ENCODE data around the gene INSIG1. TPM values are rescaled to one million over a fixed set of nuclear protein-coding genes. Genes with fewer than 3 reads are reported as not detected.

The INSIG1 gene
- total RNA-seq, 1 donor from 2014 or later, result 52.3 TPM

DNA sequence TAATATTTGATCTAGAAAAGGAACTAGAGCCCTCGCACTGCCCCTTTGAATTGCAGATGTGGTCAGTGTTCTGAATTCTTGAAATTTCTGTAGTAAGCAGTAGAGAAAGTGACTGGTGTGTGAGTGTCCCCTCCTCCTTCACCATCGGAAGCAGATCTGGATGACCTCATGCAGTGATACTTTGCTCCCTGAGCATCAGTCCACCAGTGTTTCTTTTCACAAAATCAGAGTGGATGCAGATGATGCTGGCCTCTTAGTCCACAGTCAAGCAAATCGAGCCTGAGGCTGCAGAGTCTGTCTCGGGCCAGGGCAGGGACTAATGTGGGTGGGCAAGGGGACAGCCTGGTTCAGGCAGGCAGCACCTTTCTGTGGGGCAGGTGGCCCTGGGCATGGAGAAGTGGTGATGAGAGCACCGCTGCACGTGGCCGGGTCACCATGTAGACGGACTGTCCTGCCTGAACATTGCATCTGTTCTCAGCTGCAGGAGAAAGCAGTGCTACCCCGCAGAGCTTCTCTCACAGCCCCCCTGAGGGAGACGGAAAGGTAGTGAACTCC lies 5.4 kb downstream of the INSIG1 start:
- DNase-seq, result no peak

DNA sequence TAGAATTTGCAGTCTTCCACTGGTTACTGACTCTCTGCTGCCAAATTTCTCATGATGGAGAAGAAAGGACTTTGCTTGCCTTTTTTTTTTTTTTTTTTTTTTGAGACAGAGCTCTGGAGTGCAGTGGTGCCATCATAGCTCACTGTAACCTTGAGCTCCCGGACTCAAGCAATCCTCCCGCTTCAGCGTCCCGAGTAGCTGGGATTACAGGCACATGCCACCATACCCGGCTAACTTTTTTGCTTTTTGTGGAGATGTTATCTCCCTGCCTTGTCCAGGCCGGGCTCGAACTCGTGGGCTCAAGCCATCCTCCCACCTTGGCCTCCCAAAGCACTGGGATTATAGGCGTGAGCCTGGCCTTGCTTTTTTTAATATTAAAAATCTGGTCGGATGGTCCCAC lies 6.2 kb downstream of the INSIG1 start:
- no peak for DNase-seq

GRCh38 chr7:155305231-155305904 lies 7.7 kb downstream of the INSIG1 start:
- DNase-seq, result no peak

DNA sequence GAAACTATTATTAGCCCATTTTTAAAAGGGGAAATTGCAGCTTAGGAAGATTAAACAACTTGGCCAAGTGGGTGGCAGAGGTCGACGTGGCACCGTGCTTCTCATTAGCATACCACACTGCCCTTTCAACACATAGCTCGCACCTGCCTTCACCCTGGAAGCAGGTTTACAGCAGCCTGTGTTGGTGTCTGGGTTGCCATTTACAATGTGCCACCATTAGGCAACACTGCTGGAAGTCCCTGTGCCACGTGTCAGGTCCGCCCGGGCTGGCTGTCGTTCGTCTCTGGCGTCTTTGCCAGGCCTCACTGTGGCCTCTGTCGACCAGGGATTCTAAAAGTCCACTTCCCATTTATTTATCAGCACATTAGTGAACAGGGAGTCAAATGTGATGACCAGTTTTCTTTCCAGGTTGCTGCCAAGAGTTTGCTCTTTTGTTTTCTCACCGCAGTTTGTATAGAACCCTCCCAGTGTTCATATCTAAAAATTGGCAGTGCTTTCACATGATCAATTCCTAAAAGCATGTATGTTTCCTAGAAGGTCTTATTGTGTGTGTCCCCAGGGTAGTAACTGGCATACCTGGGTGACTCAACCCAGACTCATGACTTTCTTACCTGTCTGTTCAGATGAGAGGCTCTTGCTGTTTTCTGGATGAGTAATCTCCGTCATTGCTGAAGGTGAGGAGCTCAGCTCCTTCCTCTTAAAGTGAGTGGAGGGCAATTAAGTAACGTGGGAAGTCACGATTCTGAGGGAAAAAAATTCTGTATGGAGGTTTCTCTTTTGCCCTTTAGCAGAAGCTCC lies 9.2 kb downstream of the INSIG1 start:
- DNase-seq, result no peak

GRCh38 chr7:155308330-155309020 lies 10.8 kb downstream of the INSIG1 start:
- DNase-seq, result no peak

- no peak for DNase-seq
Measured at GRCh38 chr7:155309021-155309338, 11.3 kb downstream of the INSIG1 start.

DNA sequence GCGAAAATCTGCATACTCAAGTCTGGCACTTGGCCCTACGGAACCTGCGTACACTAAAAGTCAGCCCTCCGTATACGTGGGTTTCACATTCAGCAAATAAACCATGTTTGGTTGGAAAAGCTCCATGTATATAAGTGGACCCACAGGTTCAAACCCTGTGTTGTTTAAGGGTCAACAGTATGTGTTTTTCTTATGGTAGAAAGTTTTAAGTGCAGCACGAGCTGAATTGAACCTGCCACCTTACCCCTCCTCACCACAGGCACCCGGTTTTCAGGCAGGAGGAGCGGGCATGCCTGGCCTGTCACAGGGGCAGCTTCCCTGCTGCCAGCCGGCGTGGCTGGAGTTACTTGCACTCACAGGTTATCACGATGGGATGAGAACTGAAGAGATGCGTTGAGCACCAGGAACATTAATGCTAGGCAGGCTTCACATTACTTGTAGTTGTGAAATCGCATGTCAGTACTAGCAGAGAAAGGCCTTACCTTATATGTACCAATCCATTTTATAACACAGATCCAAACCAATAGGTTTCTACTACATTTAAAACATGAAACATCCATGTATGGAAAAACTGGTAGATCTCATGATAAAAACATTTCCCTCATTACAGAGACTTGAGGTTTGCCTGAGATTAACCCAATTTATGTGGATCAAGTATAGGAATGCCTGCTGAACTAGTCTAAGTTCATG lies 12.9 kb downstream of the INSIG1 start:
- DNase-seq, result no peak

DNA sequence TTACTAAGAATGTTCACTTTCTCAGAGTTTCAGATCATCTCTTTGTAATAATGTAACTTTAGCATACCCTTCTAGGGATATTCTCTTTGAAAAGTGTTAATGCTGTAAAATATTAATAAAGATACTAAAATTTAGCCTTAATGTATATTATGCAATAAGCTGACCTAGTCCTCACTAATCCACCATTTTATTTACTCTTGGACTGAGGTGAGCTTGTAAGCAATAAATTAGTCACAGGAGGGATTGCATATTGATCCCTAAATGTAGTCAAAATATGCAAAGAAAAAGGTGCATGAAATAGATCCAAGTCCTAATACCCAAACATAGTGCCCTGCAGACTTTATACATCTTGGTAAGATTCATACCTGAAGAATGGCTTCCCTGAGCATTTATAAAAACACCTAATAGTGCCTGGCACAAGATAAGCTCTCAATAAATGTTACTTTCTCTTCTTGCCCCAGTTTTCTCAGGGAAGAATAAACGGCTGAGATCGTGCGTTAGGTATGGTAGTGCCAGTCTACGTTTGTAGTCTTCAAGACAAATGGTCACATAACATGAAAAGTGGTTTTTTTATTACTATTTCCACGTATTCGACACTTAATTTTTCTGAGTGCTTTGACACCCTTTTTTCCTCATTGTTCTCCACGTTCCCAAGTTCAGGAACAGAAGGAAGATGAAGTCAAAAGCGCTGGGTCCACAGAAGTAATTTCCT lies 14.3 kb downstream of the INSIG1 start:
- no peak for DNase-seq

GRCh38 chr7:155312633-155313032 lies 15.0 kb downstream of the INSIG1 start:
- no peak for DNase-seq

GRCh38 chr7:155313096-155313495 lies 15.4 kb downstream of the INSIG1 start:
- DNase-seq, result no peak

DNA sequence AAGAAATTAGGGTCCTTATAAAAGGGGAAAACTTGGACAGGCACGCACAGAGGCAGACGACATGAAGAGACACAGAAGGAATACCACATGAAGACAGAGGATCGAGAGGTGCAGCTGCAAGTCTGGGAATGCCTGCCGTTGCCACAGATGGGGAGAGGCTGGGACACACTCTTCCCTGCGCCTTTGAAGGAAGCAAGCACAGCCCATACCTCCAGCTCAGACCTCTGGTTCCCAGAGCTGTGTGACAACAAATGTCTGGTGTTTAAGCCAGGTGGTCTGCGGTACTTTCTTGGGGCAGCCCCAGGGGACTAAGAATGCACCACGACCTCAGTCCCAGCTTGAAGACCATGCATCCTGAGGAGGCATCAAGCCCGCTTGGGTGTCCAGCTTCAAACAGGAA lies 18.3 kb downstream of the INSIG1 start:
- no peak for DNase-seq

GRCh38 chr7:155316427-155317113 lies 18.9 kb downstream of the INSIG1 start:
- no peak for DNase-seq

GRCh38 chr7:155317114-155317434 lies 19.4 kb downstream of the INSIG1 start:
- DNase-seq, result no peak

- no peak for DNase-seq
Measured at GRCh38 chr7:155318245-155318644, 20.6 kb downstream of the INSIG1 start.

- no peak for DNase-seq
Measured at GRCh38 chr7:155322530-155322929, 24.9 kb downstream of the INSIG1 start.

- DNase-seq, result no peak
Measured at GRCh38 chr7:155323001-155323638, 25.4 kb downstream of the INSIG1 start.

DNA sequence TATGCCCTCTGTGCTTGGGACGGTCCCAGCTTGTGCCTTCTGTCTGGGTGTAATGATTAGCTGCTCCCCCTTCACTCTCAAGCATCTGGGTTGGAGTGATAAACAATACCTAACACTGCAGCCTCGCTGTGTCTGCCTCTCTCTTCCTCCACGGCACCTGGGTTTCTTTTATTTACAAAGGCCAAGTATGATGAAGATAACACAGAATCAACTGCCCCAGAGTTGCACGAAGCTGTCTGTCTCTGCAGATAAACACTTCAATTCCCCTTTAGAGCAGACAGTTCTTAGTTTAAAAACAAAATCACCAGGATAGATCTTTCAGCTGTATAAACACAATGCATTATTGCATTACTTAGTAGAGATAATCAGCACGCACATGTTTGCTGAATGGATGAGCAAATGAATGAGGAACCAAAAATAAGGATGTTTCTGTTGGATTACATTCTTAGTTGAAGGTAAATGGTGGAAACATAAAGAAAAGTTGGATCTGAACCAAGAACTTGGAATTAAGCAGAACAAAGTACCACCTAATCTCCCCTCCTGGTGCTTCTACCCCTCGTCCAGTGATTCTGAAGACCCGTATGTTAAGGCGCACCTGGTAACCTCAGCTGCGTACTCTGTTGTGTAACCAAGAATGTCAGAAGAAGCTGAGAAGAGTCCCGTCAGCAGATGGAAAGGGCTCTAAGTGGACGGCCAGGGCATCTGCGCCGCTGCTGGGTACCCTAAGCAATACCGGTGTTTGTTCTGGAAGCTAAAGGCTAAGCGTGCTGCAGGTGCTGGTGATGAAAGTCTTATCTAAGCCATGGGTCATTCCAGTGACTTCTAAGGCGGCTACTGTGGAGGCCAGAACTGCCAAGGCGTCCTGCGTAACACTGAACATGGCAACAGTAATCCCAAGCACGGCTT lies 26.6 kb downstream of the INSIG1 start:
- no peak for DNase-seq

- DNase-seq, result no peak
Measured at GRCh38 chr7:155324918-155325235, 27.2 kb downstream of the INSIG1 start.

GRCh38 chr7:155326385-155326784 lies 28.7 kb downstream of the INSIG1 start:
- DNase-seq, result no peak

All from tongue (tissue), 2 donors.